IPS DF 6.9 (cell line): Measurements from ENCODE around the gene CABP4.
"Not testable (repeated sequence)": the region's sequence is repeated elsewhere in the genome, so short reads cannot be mapped to it uniquely, and the experiment has no call there.

Source experiments
- DNase-seq: peaks from one replicate; pipeline ENCODE4 v3.0.0-alpha.2; 2013; ENCODE audit warnings: low read depth, low spot score
- H3K27ac ChIP-seq: one replicate; pipeline ENCODE4 v1.5.1; 2013; ENCODE audit warnings: low read length, control low read depth
- H3K27me3 ChIP-seq: 2 replicates; pipeline ENCODE4 v1.6.1; 2013; ENCODE audit warnings: mild to moderate bottlenecking, low read length; ENCODE audit not compliant: control insufficient read depth, insufficient read depth
- H3K36me3 ChIP-seq: 2 replicates; pipeline ENCODE4 v1.6.1; 2013; ENCODE audit warnings: low read length; ENCODE audit not compliant: control insufficient read depth, insufficient read depth
- H3K4me1 ChIP-seq: 2 replicates; pipeline ENCODE4 v1.6.1; 2013; ENCODE audit warnings: low read length; ENCODE audit not compliant: control insufficient read depth, insufficient read depth
- H3K4me3 ChIP-seq: 2 replicates; pipeline ENCODE4 v1.5.1; 2013; ENCODE audit warnings: mild to moderate bottlenecking, low read length
- H3K9me3 ChIP-seq: 2 replicates; pipeline ENCODE4 v1.6.1; 2013; ENCODE audit warnings: low read length, inconsistent platforms; ENCODE audit not compliant: control insufficient read depth, insufficient read depth
- WGBS: extraction: QIAGEN DNeasy Blood & Tissue Kit; methylation state at CpG from one replicate; pipeline ENCODE4 v1.1.7; 2013; ENCODE audit warnings: mixed read lengths, missing lambda C conversion rate; ENCODE audit not compliant: insufficient read length, insufficient coverage; 5-methylcytosine and 5-hydroxymethylcytosine counted together

CABP4 gene

GRCh38 chr11:67482827-67483798, 28.0 kb downstream of the CABP4 start, which contains the start of gene AIP:
Gene AIP (plus strand): TSS chr11:67483026. CDS start chr11:67483159, 133 bp downstream.
- Histone ChIP-seq H3K4me1 (no peaks in the 10 kb centered on the region; the same call in 1 of the 2 replicates), H3K4me3 (peak within 1 kb of the TSS; percentile 50; the same call in 1 of the 2 replicates), H3K9me3 (no peaks in the 10 kb centered on the region), H3K36me3 (no peaks in the 10 kb centered on the region), H3K27me3 (no peaks in the 10 kb centered on the region), H3K27ac (no peak within 1 kb of the TSS)
- peak; percentile 99 for DNase-seq
- no CpG with 5 or more reads among the region's 60 CpGs for WGBS

GRCh38 chr11:67483831-67484665, 28.9 kb downstream of the CABP4 start:
- WGBS = no CpG with 5 or more reads among the region's 16 CpGs
- no peak overlapping the region for H3K4me3 ChIP-seq
- no peaks in the 10 kb centered on the region for H3K27me3 ChIP-seq
- no peaks in the 10 kb centered on the region; the same call in 1 of the 2 replicates for H3K4me1 ChIP-seq
- no peak overlapping the region for H3K27ac ChIP-seq
- DNase-seq = no peak
- no peaks in the 10 kb centered on the region for H3K36me3 ChIP-seq
- no peaks in the 10 kb centered on the region for H3K9me3 ChIP-seq

GRCh38 chr11:67484847-67485311, 29.7 kb downstream of the CABP4 start:
- H3K9me3 ChIP-seq = no peaks in the 10 kb centered on the region
- H3K27me3 ChIP-seq = no peaks in the 10 kb centered on the region
- no peaks in the 10 kb centered on the region; the same call in 1 of the 2 replicates for H3K4me1 ChIP-seq
- no peaks in the 10 kb centered on the region; the same call in 1 of the 2 replicates for H3K36me3 ChIP-seq
- DNase-seq = no peak
- H3K4me3 ChIP-seq = no peak overlapping the region
- no CpG with 5 or more reads among the region's 11 CpGs for WGBS
- H3K27ac ChIP-seq = no peak overlapping the region

- not testable (repeated sequence) for H3K36me3 ChIP-seq, H3K27me3 ChIP-seq, H3K4me1 ChIP-seq, H3K9me3 ChIP-seq, H3K27ac ChIP-seq, H3K4me3 ChIP-seq, DNase-seq
- no CpG with 5 or more reads among the region's 7 CpGs for WGBS
Observed at GRCh38 chr11:67485873-67486361, 30.8 kb downstream of the CABP4 start.

GRCh38 chr11:67486481-67487195, 31.5 kb downstream of the CABP4 start:
- no peaks in the 10 kb centered on the region; the same call in 1 of the 2 replicates for H3K4me1 ChIP-seq
- H3K9me3 ChIP-seq = no peaks in the 10 kb centered on the region
- H3K4me3 ChIP-seq = no peak overlapping the region
- peaks cover 10% of the 10 kb centered on the region; the same call in 1 of the 2 replicates for H3K36me3 ChIP-seq
- H3K27me3 ChIP-seq = no peaks in the 10 kb centered on the region
- no peak for DNase-seq
- WGBS = no CpG with 5 or more reads among the region's 20 CpGs
- no peak overlapping the region for H3K27ac ChIP-seq

- Histone ChIP-seq H3K4me3 (no peak overlapping the region), H3K4me1 (no peaks in the 10 kb centered on the region; the same call in 1 of the 2 replicates), H3K27ac (no peak overlapping the region), H3K9me3 (no peaks in the 10 kb centered on the region), H3K27me3 (no peaks in the 10 kb centered on the region), H3K36me3 (peaks cover 22% of the 10 kb centered on the region)
- DNase-seq = no peak
- WGBS = no CpG with 5 or more reads among the region's 25 CpGs
Observed at GRCh38 chr11:67489203-67489884, 34.2 kb downstream of the CABP4 start.

GRCh38 chr11:67489885-67490726, 35.0 kb downstream of the CABP4 start:
- no peak overlapping the region for H3K4me3 ChIP-seq
- H3K9me3 ChIP-seq = no peaks in the 10 kb centered on the region
- no peak for DNase-seq
- no CpG with 5 or more reads among the region's 23 CpGs for WGBS
- peaks cover 24% of the 10 kb centered on the region for H3K36me3 ChIP-seq
- H3K27ac ChIP-seq = no peak overlapping the region
- no peaks in the 10 kb centered on the region for H3K27me3 ChIP-seq
- H3K4me1 ChIP-seq = no peaks in the 10 kb centered on the region; the same call in 1 of the 2 replicates

- H3K9me3 ChIP-seq = no peaks in the 10 kb centered on the region
- no peak overlapping the region for H3K27ac ChIP-seq
- DNase-seq = no peak
- no peaks in the 10 kb centered on the region for H3K27me3 ChIP-seq
- H3K36me3 ChIP-seq = peaks cover 29% of the 10 kb centered on the region
- WGBS = no CpG with 5 or more reads among the region's 15 CpGs
- no peaks in the 10 kb centered on the region; the same call in 1 of the 2 replicates for H3K4me1 ChIP-seq
- H3K4me3 ChIP-seq = no peak overlapping the region
Observed at GRCh38 chr11:67490727-67491065, 35.5 kb downstream of the CABP4 start.
